Activated naive CD4-positive, alpha-beta T cell treated with anti-CD3 and anti-CD28 coated beads, Interleukin-2, amount 50 U/mL, for 24 hours (primary cell): Measurements from ENCODE around the gene TFAP2E.

Source experiments
- H3K27ac Mint-ChIP-seq: one replicate; pipeline ENCODE4 v1.8.0; 2021; ENCODE audit warnings: mild to moderate bottlenecking, mixed read lengths
- H3K27me3 Mint-ChIP-seq: one replicate; pipeline ENCODE4 v1.8.0; 2021; ENCODE audit warnings: mixed read lengths
- H3K36me3 Mint-ChIP-seq: one replicate; pipeline ENCODE4 v1.8.0; 2021; ENCODE audit warnings: mixed read lengths
- H3K4me1 Mint-ChIP-seq: one replicate; pipeline ENCODE4 v1.8.0; 2021; ENCODE audit warnings: mixed read lengths
- H3K4me3 Mint-ChIP-seq: one replicate; pipeline ENCODE4 v1.8.0; 2021; ENCODE audit warnings: mild to moderate bottlenecking, mixed read lengths
- H3K9me3 Mint-ChIP-seq: one replicate; pipeline ENCODE4 v1.8.0; 2021; ENCODE audit warnings: mixed read lengths

Gene TFAP2E

DNA sequence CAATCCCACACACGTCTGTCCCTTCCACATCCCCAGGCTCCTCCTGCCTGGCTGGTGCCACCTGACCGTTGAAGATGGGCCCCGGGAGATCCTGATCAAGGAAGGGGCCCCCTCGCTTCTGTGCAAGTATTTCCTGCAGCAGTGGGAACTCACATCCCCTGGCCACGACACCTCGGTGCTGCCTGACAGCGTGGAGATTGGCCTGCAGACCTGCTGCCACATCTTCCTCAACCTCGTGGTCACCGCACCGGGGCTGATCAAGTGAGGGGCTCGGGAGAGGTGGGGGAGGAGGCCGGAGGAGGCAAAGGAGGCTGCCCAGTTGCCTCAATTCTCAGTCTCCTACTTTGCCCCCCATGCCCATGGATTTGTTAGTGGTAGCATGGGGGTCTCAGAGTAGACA, 9.9 kb upstream of the TFAP2E start:
- Mint-ChIP-seq H3K4me3 (no peak overlapping the region), H3K27ac (no peak overlapping the region), H3K4me1 (peaks cover 43% of the 10 kb centered on the region), H3K36me3 (peaks cover 2% of the 10 kb centered on the region), H3K27me3 (no peaks in the 10 kb centered on the region), H3K9me3 (no peaks in the 10 kb centered on the region)

DNA sequence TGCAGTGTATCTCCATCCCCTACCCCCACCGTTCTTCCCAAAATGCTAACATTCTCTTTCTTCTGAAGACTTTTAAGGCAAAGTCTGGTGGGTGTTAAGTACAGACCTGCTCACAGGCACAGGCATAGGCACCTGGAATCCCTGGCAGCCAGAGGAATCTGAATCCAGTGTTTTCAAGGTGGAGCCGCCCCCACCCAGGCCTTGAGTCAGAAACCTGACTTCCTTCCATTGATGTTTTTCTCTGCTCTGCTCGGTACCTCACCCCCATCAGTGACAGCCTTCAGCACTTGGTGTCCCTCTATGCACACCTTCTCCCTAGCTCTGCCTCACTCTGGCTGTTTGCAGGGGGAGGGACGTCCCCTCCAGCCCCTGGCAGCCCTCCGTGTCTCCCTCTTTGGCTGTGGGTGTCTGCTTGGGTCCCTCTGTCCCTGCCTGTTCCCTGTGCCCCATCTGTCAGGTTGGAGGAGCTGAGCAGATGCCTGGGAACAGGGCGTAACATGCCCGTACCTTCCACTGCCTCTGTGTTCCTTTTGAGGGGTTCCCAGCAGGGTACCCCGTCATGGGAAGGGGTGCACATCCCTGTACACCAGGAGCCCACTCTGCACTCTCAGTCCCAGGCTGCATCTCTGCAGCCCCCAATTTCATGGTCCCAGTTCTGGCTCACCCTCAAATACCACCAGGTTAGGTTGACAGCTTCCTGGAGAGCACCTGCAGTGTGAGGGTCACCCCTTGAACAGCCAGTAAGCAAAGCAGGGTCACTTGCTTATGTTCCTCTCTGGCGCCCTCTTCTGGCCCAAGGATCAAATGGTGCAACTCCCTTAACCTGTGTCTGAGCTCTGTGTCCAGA, 8.9 kb upstream of the TFAP2E start:
- H3K27ac Mint-ChIP-seq = no peak overlapping the region
- no peaks in the 10 kb centered on the region for H3K9me3 Mint-ChIP-seq
- no peak overlapping the region for H3K4me3 Mint-ChIP-seq
- H3K36me3 Mint-ChIP-seq = peaks cover 2% of the 10 kb centered on the region
- H3K4me1 Mint-ChIP-seq = peaks cover 48% of the 10 kb centered on the region
- no peaks in the 10 kb centered on the region for H3K27me3 Mint-ChIP-seq

DNA sequence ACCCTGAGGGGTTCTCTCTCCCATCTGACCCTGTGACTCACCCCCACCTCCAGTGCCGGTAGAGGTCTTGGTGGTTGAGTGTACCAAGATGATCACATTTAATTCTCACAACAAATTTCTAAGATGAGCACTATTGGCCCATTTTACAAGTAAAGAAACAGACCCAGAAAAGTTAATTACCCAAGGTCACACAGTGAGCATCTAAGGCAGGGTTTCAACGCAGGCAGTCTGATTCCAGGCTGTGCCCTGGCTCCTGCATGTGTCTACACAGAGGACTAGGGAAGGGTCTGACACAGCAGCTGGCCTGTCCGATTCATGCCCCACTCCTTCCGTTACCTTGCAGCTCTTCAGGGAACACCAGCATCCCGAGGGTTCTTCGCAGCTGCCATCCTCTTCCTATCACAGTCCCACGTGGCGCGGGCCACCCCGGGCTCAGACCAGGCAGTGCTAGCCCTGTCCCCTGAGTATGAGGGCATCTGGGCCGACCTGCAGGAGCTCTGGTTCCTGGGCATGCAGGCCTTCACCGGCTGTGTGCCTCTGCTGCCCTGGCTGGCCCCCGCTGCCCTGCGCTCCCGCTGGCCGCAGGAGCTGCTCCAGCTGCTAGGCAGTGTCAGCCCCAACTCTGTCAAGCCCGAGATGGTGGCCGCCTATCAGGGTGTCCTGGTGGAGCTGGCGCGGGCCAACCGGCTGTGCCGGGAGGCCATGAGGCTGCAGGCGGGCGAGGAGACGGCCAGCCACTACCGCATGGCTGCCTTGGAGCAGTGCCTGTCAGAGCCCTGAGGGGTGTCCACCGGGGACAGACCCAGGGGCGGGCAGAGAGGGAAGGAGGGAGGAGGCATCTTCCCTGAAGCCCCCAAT, 8.0 kb upstream of the TFAP2E start:
- H3K27ac Mint-ChIP-seq = no peak overlapping the region
- peaks cover 44% of the 10 kb centered on the region for H3K4me1 Mint-ChIP-seq
- peaks cover 2% of the 10 kb centered on the region for H3K36me3 Mint-ChIP-seq
- no peaks in the 10 kb centered on the region for H3K9me3 Mint-ChIP-seq
- H3K4me3 Mint-ChIP-seq = no peak overlapping the region
- no peaks in the 10 kb centered on the region for H3K27me3 Mint-ChIP-seq

DNA sequence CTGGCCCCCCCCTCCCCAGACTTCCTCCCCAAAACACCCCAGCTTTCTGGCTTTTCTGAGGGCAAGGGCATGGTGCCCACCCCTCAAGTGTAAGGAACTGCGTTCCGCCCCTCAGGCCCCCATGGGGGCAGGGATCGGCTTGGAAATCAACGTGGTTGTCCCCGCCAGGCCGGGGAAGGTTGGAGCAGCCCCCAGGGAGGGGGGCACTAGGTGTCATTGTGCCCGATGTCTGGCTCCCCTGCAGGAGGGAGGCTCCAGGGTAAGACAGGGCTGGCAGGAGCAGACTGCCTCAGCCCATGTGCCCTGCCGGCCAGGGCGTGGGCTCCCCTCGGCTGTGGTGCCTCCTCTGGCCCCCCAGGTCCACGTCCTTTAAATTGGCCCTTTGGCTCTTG, 7.4 kb upstream of the TFAP2E start:
- Mint-ChIP-seq H3K36me3 (peaks cover 2% of the 10 kb centered on the region), H3K27me3 (no peaks in the 10 kb centered on the region), H3K9me3 (no peaks in the 10 kb centered on the region), H3K27ac (no peak overlapping the region), H3K4me3 (no peak overlapping the region), H3K4me1 (peaks cover 48% of the 10 kb centered on the region)

DNA sequence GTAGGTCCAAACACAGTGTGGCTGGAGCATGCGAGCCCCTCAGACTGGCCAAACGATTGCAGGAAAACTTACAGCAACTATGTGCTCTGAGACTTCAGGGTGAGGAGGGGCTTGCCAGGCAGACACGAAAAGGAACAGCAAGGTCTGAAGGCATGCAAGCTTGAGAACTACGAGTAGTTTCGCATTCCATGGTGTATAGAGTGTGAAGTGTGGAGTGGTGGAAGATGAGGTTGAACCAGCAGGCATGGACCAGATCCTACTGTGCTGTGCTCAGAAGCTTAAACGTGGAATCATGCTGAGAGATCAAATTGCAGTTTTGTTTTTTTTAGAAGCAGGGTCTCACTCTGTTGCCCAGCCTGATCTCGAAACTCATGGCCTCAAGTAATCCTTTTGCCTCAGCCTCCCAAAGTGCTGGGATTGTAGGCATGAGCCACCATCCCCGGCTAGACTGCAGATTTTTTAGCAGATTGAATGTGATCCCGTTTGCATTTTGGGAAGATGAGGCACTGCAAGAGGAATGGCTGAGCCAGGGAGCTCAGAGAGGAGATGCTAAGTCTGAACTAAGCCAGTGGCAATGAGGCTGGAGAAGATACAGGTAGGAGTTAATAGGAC, 5.1 kb upstream of the TFAP2E start:
- no peaks in the 10 kb centered on the region for H3K36me3 Mint-ChIP-seq
- peaks cover 34% of the 10 kb centered on the region for H3K4me1 Mint-ChIP-seq
- no peaks in the 10 kb centered on the region for H3K9me3 Mint-ChIP-seq
- no peak overlapping the region for H3K4me3 Mint-ChIP-seq
- H3K27ac Mint-ChIP-seq = no peak overlapping the region
- no peaks in the 10 kb centered on the region for H3K27me3 Mint-ChIP-seq

DNA sequence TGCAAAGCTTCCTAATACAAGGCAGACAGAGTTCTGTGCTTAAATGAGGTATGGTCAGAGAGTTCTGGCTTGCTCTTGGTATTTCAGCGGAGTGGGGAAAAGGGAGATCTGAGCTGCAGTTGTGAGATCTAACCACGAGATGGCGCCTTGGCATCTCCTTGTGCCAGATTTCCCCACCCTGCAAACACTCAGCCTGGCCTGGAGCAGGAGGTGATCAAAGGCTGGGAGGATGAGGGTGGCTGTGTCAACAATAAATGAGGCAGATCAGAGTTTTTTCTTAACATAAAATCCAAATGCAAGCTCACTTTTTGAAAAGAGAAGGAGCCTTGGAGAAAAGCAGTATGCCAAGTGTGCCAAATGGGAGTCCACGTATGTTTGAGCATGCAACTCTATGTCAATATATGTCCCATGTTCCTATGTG, 4.1 kb upstream of the TFAP2E start:
- no peak overlapping the region for H3K27ac Mint-ChIP-seq
- H3K27me3 Mint-ChIP-seq = no peaks in the 10 kb centered on the region
- no peak overlapping the region for H3K4me3 Mint-ChIP-seq
- H3K4me1 Mint-ChIP-seq = peaks cover 29% of the 10 kb centered on the region
- no peaks in the 10 kb centered on the region for H3K36me3 Mint-ChIP-seq
- no peaks in the 10 kb centered on the region for H3K9me3 Mint-ChIP-seq

DNA sequence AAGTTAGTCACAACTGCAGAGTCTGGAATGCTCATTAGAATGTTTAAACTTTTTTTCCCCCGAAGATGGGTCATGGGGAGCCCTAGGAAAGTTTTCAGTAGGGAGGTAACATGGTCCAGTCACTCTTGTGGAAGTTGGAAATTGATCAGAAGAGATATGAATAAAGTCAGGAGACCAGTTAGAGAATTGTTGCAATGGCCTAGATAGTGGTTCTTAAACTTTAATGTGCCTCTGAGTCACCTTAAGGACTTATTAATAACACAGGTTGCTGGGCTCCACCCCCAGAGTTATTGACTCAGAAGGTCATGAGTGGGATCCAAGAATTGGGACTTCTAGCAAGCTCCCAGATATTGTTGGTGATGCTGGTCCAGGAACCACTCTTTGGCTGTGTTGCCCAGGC, 3.2 kb upstream of the TFAP2E start:
- Mint-ChIP-seq H3K4me1 (peaks cover 20% of the 10 kb centered on the region), H3K27me3 (no peaks in the 10 kb centered on the region), H3K27ac (peak overlapping the region; percentile 44), H3K36me3 (no peaks in the 10 kb centered on the region), H3K4me3 (no peak overlapping the region), H3K9me3 (no peaks in the 10 kb centered on the region)

DNA sequence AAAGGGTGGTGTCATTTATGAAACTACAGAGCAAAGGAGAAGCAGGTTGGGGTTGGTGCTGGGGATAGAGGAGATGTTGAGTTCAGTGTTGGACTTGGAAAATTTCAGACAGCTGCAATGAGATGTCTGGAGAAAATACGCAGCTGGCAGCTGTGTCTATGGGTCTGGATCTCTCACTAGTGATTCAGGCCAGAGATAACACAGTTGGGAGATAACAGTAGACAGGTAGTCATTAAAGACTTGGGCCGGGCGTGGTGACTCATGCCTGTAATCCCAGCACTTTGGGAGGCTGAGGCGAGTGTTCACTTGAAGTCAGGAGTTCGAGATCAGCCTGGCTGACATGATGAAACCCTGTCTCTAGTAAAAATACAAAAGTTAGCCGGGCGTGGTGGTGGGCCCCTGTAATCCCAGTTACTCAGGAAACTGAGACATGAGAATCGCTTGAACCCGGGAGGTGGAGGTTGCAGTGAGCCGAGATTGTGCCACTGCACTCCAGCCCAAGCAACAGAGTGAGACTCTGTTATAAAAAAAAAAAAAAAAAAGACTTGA, 2.5 kb upstream of the TFAP2E start:
- Mint-ChIP-seq H3K36me3 (no peaks in the 10 kb centered on the region), H3K4me1 (peaks cover 26% of the 10 kb centered on the region), H3K27ac (no peak overlapping the region), H3K27me3 (peaks cover 3% of the 10 kb centered on the region), H3K4me3 (no peak overlapping the region), H3K9me3 (no peaks in the 10 kb centered on the region)

DNA sequence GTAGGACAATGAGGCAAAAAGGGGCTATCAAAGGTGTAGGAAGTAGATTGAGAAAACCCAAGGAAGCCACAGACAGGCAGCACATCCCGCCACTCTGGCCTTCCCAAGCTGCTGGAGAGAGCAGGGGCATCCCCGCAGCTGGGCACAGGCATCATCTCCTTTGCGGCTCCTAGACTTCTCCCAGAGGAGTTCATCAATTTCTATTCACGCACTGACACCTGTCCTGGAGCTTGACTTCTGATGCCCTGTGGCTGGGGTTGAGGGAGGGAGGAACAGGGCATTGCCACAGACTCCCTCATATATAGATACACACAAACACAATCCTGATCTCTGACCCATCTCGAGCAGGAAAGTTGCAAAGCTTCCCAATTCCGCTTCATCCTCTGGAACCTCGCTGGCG, 1.9 kb upstream of the TFAP2E start:
- Mint-ChIP-seq H3K36me3 (no peaks in the 10 kb centered on the region), H3K27ac (no peak overlapping the region), H3K9me3 (no peaks in the 10 kb centered on the region), H3K4me1 (peaks cover 29% of the 10 kb centered on the region), H3K27me3 (peaks cover 3% of the 10 kb centered on the region), H3K4me3 (no peak overlapping the region)

DNA sequence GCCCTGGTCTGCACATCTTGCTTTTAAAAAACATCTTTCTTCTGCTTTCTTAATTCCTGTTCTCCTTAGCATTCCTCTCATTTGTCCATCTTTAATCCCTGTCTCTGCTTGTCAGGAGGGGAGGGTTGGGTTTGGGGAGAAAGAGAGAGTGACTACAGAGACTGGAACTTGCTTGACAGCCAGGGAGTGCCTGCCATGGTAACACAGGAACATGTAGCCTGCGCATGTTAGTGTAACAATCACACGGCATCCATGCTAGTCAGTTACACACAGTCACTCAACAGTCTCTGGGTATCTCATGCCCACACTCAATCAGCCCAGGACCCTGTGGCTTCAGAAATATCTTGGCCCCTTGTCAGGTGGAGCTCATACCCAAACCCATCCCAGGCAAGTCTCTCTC, 818 bp upstream of the TFAP2E start:
- no peaks in the 10 kb centered on the region for H3K9me3 Mint-ChIP-seq
- no peak overlapping the region for H3K4me3 Mint-ChIP-seq
- no peaks in the 10 kb centered on the region for H3K36me3 Mint-ChIP-seq
- peaks cover 32% of the 10 kb centered on the region for H3K4me1 Mint-ChIP-seq
- peaks cover 3% of the 10 kb centered on the region for H3K27me3 Mint-ChIP-seq
- no peak overlapping the region for H3K27ac Mint-ChIP-seq

DNA sequence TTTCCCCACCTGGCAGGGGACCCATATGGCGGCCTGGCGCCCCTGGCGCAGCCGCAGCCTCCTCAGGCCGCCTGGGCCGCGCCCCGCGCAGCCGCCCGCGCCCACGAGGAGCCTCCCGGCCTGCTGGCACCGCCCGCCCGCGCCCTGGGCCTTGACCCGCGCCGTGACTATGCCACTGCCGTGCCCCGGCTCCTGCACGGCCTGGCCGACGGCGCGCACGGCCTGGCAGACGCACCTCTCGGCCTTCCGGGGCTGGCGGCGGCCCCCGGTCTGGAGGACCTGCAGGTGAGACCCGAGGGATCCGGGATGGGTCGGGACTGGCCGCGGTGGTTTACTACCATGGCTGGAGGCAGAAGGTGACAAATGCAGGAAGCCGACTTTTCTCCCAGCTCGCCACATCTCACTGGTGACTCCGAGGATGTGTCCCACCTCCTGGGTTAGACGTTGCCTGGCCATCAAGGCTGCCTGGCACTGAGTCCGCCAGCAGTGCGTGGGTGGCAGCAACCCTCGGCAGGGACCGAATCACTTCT, 1.1 kb downstream of the TFAP2E start:
- peaks cover 3% of the 10 kb centered on the region for H3K27me3 Mint-ChIP-seq
- H3K9me3 Mint-ChIP-seq = no peaks in the 10 kb centered on the region
- H3K27ac Mint-ChIP-seq = no peak overlapping the region
- H3K36me3 Mint-ChIP-seq = no peaks in the 10 kb centered on the region
- H3K4me3 Mint-ChIP-seq = no peak overlapping the region
- H3K4me1 Mint-ChIP-seq = peaks cover 33% of the 10 kb centered on the region

DNA sequence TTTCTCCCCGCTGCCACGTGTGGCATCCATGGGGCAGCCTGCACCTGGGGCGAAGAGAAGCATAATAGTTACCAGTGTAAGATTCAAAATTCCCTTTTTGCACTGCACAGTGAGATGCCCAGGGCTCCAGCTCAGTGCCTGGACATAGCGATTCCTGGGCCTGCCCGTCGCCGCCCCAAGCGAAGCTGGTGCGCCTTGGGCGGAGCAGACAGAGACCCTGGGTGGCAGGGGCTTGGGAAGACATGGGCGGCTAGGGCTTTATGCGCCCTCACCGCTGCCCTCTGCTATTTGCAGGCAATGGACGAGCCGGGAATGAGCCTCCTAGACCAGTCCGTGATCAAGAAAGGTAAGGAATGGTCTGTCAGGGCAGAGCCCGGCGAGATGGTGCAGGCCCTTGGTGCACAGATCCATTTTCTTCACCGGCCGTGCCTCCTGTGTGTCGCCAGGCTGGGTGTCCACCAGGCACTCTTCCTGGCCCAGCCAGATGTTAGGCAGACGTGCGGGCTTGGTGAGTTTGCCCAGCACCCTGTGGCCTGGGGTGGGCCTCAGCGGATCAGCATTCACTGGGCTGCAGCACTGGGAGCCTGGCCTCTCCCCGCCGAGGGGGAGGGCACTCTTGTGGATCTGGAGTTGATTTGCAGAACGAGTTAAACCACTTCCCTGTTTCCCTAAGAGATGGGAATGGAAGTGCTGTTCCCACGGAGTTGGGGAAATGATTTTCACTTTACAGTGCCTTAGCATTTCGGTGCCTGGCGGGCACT, 1.7 kb downstream of the TFAP2E start:
- peaks cover 3% of the 10 kb centered on the region for H3K27me3 Mint-ChIP-seq
- H3K9me3 Mint-ChIP-seq = no peaks in the 10 kb centered on the region
- H3K36me3 Mint-ChIP-seq = no peaks in the 10 kb centered on the region
- no peak overlapping the region for H3K27ac Mint-ChIP-seq
- peaks cover 30% of the 10 kb centered on the region for H3K4me1 Mint-ChIP-seq
- H3K4me3 Mint-ChIP-seq = no peak overlapping the region

DNA sequence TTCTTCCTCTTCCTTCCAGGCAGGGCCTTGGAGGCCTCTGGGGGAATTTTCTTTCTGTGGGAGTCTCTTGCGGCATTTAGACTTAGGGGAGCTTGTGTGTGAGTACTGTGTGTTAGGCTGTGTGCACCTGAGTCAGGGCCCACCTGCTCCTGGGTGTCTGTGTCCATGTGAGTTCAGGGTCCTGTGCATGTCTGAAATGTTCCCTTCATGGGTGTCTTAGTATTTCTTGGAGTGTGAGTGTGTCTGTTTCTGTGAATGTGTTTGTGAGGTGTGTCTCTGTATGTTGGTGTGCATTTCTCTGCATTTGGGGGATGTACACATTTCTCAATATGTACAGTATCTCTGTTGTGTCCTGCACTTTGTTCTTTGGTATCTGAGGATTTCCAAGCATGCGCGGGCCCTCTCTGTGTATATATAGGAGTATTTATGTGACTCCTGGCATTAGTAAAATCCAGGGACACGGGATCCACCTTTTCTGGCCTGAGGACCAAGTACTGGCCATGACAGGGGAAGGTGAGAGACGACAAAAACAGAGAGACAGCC, 2.4 kb downstream of the TFAP2E start:
- Mint-ChIP-seq H3K36me3 (no peaks in the 10 kb centered on the region), H3K4me3 (peak overlapping the region; percentile 12), H3K27me3 (peaks cover 3% of the 10 kb centered on the region), H3K4me1 (peaks cover 24% of the 10 kb centered on the region), H3K9me3 (no peaks in the 10 kb centered on the region), H3K27ac (peak overlapping the region; percentile 56)

DNA sequence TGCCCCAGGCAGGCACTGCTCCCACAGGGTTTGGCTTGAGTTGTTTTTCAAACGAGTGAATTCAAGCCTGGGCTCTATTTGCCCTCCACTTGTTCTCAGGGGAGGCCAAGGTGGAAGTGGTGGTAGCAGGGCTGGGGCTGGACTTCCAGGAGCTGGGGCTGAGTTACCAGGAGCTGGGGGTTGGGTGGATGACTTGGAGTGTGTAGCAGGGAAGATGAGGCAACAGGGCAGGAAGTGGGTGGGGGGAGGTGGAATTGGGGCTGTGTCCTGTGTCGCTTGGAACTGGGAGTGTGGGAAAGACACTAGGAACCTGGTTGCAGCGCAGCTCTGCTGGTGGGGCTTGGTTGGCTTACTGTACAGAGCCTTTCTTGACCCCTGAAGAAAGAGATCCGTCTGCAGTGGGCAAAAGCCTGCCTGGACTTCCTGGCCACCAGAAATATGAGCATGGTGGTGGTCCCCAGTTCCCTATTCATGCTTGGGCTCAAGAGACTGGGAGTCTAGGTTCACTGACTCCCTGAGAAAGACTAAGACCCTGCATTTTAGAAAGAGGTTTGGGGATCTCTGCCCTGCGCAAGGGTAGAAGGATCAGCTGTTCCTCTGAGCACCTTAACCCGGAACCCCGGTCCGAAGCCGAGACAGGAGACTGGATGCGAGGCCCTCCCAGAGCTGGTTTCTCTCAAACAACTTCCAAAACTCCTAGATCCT, 3.1 kb downstream of the TFAP2E start:
- peaks cover 3% of the 10 kb centered on the region for H3K27me3 Mint-ChIP-seq
- peak overlapping the region; percentile 83 for H3K4me3 Mint-ChIP-seq
- peak overlapping the region; percentile 76 for H3K27ac Mint-ChIP-seq

More for the DNA sequence above, 3.1 kb downstream of the TFAP2E start:
- Mint-ChIP-seq H3K4me1 (peaks cover 23% of the 10 kb centered on the region), H3K9me3 (no peaks in the 10 kb centered on the region), H3K36me3 (no peaks in the 10 kb centered on the region)
